H9 (cell line): Measurements from ENCODE around the gene CD300C. TPM values are rescaled to one million over a fixed set of nuclear protein-coding genes. Genes with fewer than 3 reads are reported as not detected.

Experiments used
- DNase-seq: peaks from one replicate; pipeline ENCODE4 v3.0.0-alpha.2; 2017
- H2AFZ ChIP-seq: one replicate; pipeline ENCODE4 v1.6.1; 2013; ENCODE audit warnings: mild to moderate bottlenecking, low read length, control low read depth, moderate library complexity
- H2AK5ac ChIP-seq: 2 replicates; pipeline ENCODE4 v1.6.1; 2013; ENCODE audit warnings: low read length, control low read depth, mixed read lengths; ENCODE audit not compliant: insufficient read length
- H2BK120ac ChIP-seq: one replicate; pipeline ENCODE4 v1.6.1; 2013; ENCODE audit warnings: low read depth, mild to moderate bottlenecking, low read length, control low read depth, inconsistent platforms; ENCODE audit not compliant: poor library complexity, severe bottlenecking
- H2BK12ac ChIP-seq: 2 replicates; pipeline ENCODE4 v1.6.1; 2013; ENCODE audit warnings: low read length, control low read depth, mixed read lengths, low read depth; ENCODE audit not compliant: insufficient read length
- H2BK15ac ChIP-seq: 2 replicates; pipeline ENCODE4 v1.6.1; 2013; ENCODE audit warnings: low read depth, low read length, control low read depth
- H2BK20ac ChIP-seq: one replicate; pipeline ENCODE4 v1.6.1; 2013; ENCODE audit warnings: low read depth, mild to moderate bottlenecking, low read length, control low read depth, inconsistent platforms; ENCODE audit not compliant: poor library complexity, severe bottlenecking
- H2BK5ac ChIP-seq: 2 replicates; pipeline ENCODE4 v1.6.1; 2013; ENCODE audit warnings: low read length, control low read depth, mixed read lengths; ENCODE audit not compliant: insufficient read length
- H3K14ac ChIP-seq: 2 replicates; pipeline ENCODE4 v1.6.1; 2013; ENCODE audit warnings: low read length, control low read depth; ENCODE audit not compliant: insufficient read depth
- H3K18ac ChIP-seq: 2 replicates; pipeline ENCODE4 v1.6.1; 2013; ENCODE audit warnings: low read depth, mild to moderate bottlenecking, mixed read lengths, low read length, control low read depth; ENCODE audit not compliant: insufficient read length
- H3K23ac ChIP-seq: 2 replicates; pipeline ENCODE4 v1.6.1; 2013; ENCODE audit warnings: low read length, control low read depth, mixed read lengths, low read depth; ENCODE audit not compliant: insufficient read length
- H3K23me2 ChIP-seq: 2 replicates; pipeline ENCODE4 v1.6.1; 2013; ENCODE audit warnings: low read depth, mild to moderate bottlenecking, mixed read lengths, low read length, control low read depth; ENCODE audit not compliant: insufficient read length, poor library complexity, severe bottlenecking
- H3K27ac ChIP-seq: 2 replicates; pipeline ENCODE4 v1.5.1; 2013; ENCODE audit warnings: low read length, control low read depth, mixed read lengths, low read depth; ENCODE audit not compliant: insufficient read length
- H3K27me3 ChIP-seq: 2 replicates; pipeline ENCODE4 v1.6.1; 2013; ENCODE audit warnings: low read length, control low read depth, inconsistent platforms; ENCODE audit not compliant: insufficient read depth
- H3K4ac ChIP-seq: 2 replicates; pipeline ENCODE4 v1.6.1; 2013; ENCODE audit warnings: low read depth, mild to moderate bottlenecking, control low read depth, inconsistent platforms, low read length, moderate library complexity
- H3K4me1 ChIP-seq: 2 replicates; pipeline ENCODE4 v1.6.1; 2013; ENCODE audit warnings: low read length, control low read depth, inconsistent platforms; ENCODE audit not compliant: insufficient read depth
- H3K4me2 ChIP-seq: 2 replicates; pipeline ENCODE4 v1.6.1; 2013; ENCODE audit warnings: low read length, control low read depth, mixed read lengths; ENCODE audit not compliant: insufficient read length, insufficient read depth
- H3K56ac ChIP-seq: 2 replicates; pipeline ENCODE4 v1.6.1; 2013; ENCODE audit warnings: low read depth, mild to moderate bottlenecking, mixed read lengths, low read length, control low read depth; ENCODE audit not compliant: insufficient read length
- H3K79me1 ChIP-seq: 2 replicates; pipeline ENCODE4 v1.6.1; 2013; ENCODE audit warnings: low read depth, mild to moderate bottlenecking, moderate library complexity, low read length, control low read depth, inconsistent platforms; ENCODE audit not compliant: insufficient read depth, poor library complexity, severe bottlenecking
- H3K79me2 ChIP-seq: 2 replicates; pipeline ENCODE4 v1.6.1; 2013; ENCODE audit warnings: low read length, control low read depth, inconsistent platforms; ENCODE audit not compliant: insufficient read depth
- H3K9ac ChIP-seq: 2 replicates; pipeline ENCODE4 v1.6.1; 2013; ENCODE audit warnings: low read length, control low read depth, mixed read lengths; ENCODE audit not compliant: insufficient read length; ENCODE audit errors: extremely low read depth
- H3K9me3 ChIP-seq: one replicate; pipeline ENCODE4 v1.6.1; 2013; ENCODE audit warnings: low read depth, low read length, inconsistent platforms; ENCODE audit not compliant: control insufficient read depth
- H3T11ph ChIP-seq: one replicate; pipeline ENCODE4 v1.6.1; 2013; ENCODE audit warnings: mild to moderate bottlenecking, low read length, control low read depth, inconsistent platforms
- H4K20me1 ChIP-seq: one replicate; pipeline ENCODE4 v1.6.1; 2013; ENCODE audit not compliant: control insufficient read depth, insufficient read length, insufficient read depth
- H4K5ac ChIP-seq: 2 replicates; pipeline ENCODE4 v1.6.1; 2013; ENCODE audit warnings: low read depth, mild to moderate bottlenecking, mixed read lengths, low read length, control low read depth; ENCODE audit not compliant: insufficient read length
- H4K8ac ChIP-seq: replicated peaks from 2 replicates; pipeline ENCODE4 v1.6.1; 2013; ENCODE audit warnings: low read length, control low read depth, mixed read lengths, low read depth; ENCODE audit not compliant: insufficient read length
- H4K91ac ChIP-seq: 2 replicates; pipeline ENCODE4 v1.6.1; 2013; ENCODE audit warnings: low read depth, mild to moderate bottlenecking, moderate library complexity, mixed read lengths, low read length, control low read depth; ENCODE audit not compliant: insufficient read length
- H3K27ac Mint-ChIP-seq, 3 experiments: 2 replicates in 2 of 3; 3 replicates in 1 of 3; pipeline ENCODE4 v1.8.0; 2020 to 2021; ENCODE audit warnings: mixed read lengths in 3 of 3, mild to moderate bottlenecking in 1 of 3, moderate library complexity in 1 of 3
- H3K27me3 Mint-ChIP-seq: 2 replicates; pipeline ENCODE4 v1.8.0; 2021; ENCODE audit warnings: low read depth, mild to moderate bottlenecking, moderate library complexity, mixed read lengths
- H3K36me3 Mint-ChIP-seq, 3 experiments: 2 replicates in 2 of 3; 3 replicates in 1 of 3; pipeline ENCODE4 v1.8.0; 2020 to 2021; ENCODE audit warnings: low read depth in 3 of 3, mixed read lengths in 3 of 3; ENCODE audit not compliant: insufficient read depth in 1 of 3
- H3K4me1 Mint-ChIP-seq, 2 experiments: 2 replicates each; pipeline ENCODE4 v1.8.0; 2020; ENCODE audit warnings: mixed read lengths in 2 of 2
- H3K4me3 Mint-ChIP-seq, 2 experiments: 2 replicates in 1 of 2; 3 replicates in 1 of 2; pipeline ENCODE4 v1.8.0; 2020 to 2021; ENCODE audit warnings: mild to moderate bottlenecking in 2 of 2, mixed read lengths in 2 of 2, moderate library complexity in 1 of 2
- H3K9me3 Mint-ChIP-seq, 2 experiments: 2 replicates in 1 of 2; 3 replicates in 1 of 2; pipeline ENCODE4 v1.8.0; 2020; ENCODE audit warnings: mild to moderate bottlenecking in 2 of 2, mixed read lengths in 2 of 2, moderate library complexity in 1 of 2
- CTCF ChIP-seq: fragments of 200-600 bp; sonication (generic); conservative IDR thresholded peaks from 3 replicates; pipeline ENCODE4 v1.8.0; 2021; ENCODE audit warnings: antibody characterized with exemption, mild to moderate bottlenecking
- WGBS: extraction: QIAGEN DNeasy Blood & Tissue Kit; methylation state at CpG from one replicate; pipeline ENCODE4 v1.1.7; 2013; ENCODE audit warnings: missing lambda C conversion rate, low lambda C conversion rate, mixed read lengths; ENCODE audit not compliant: insufficient read length; ENCODE audit errors: extremely low coverage; 5-methylcytosine and 5-hydroxymethylcytosine counted together
- total RNA-seq: library from RNA; stranded (reverse); gene quantifications from 2 replicates; pipeline ENCODE4 v1.2.1, GENCODE V29; 2021

Gene CD300C
- total RNA-seq, 1 experiment from 2014 or later: not detected

- Histone ChIP-seq H3K23me2 (no peaks in the 10 kb centered on the region), H3K79me1 (no peaks in the 10 kb centered on the region), H2BK120ac (no peak overlapping the region), H3K4me2 (no peak overlapping the region), H2AFZ (no peak overlapping the region), H4K91ac (no peak overlapping the region), H4K5ac (no peak overlapping the region), H2BK12ac (no peak overlapping the region), H3K4me1 (peaks cover 1% of the 10 kb centered on the region), H3K9ac (no peak overlapping the region), H3K23ac (no peak overlapping the region), H3K27me3 (no peaks in the 10 kb centered on the region; the same call in 1 of the 2 replicates), H3K9me3 (no peaks in the 10 kb centered on the region), H3K4ac (no peak overlapping the region), H4K8ac (no peak overlapping the region), H3K79me2 (no peaks in the 10 kb centered on the region), H3K56ac (no peak overlapping the region), H3K27ac (no peak overlapping the region), H4K20me1 (no peaks in the 10 kb centered on the region), H2BK5ac (no peak overlapping the region), H3K14ac (no peak overlapping the region), H2AK5ac (no peak overlapping the region), H3T11ph (no peak overlapping the region), H2BK20ac (no peak overlapping the region), H3K18ac (no peak overlapping the region), H2BK15ac (no peak overlapping the region)
- peaks cover 0 to 6% of the 10 kb centered on the region in 2 experiments; a peak in 3 of 5 replicates for H3K9me3 Mint-ChIP-seq
- no peak for DNase-seq
- H3K4me1 Mint-ChIP-seq: peaks cover under 1 to 3% of the 10 kb centered on the region in 2 experiments; a peak in 2 of 4 replicates
- peaks cover 75% of the 10 kb centered on the region for H3K27me3 Mint-ChIP-seq
- H3K4me3 Mint-ChIP-seq: no peak overlapping the region
- TF ChIP-seq CTCF: no peak
- WGBS: no CpG with 5 or more reads among the region's 3 CpGs
- no peaks in the 10 kb centered on the region; a peak in 1 of 7 replicates for H3K36me3 Mint-ChIP-seq
- H3K27ac Mint-ChIP-seq: no peak overlapping the region; a peak in 2 of 7 replicates
Observed at GRCh38 chr17:74526681-74527080, 19.2 kb downstream of the CD300C start.
